GM19455 (cell line): ENCODE data around the gene NDRG4.

Experiments used
- ATAC-seq: cut with Tn5 transposase; IDR thresholded peaks from one replicate; pipeline ENCODE4 v1.9.1; 2021; ENCODE audit not compliant: unreplicated experiment

Gene NDRG4

DNA sequence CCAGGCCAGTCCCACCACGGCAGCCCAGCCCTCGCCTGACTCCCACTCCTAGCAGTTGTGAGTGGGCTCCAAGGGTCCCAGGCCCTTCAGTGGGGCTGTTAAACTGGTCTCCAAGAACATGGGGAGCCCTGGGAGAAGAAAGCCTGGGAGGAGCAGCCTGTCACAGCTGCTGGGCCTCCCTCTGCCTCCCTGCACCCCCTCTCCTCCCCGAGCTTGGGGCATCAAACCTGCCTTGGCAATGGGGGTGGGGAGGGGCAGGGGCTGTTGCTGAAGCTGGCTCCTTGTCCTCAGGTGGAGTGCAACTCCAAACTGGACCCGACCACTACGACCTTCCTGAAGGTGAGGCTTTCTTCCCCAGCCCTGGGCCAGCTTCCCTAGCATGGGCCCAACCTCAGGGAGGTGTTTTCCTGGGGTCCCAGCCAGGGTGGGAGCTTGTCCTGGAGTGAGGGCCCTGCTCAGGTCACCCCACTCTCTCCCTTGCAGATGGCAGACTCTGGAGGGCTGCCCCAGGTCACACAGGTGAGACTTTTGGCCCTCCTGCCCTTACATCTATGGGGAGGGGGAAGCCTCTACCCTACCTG, 8.8 kb downstream of the NDRG4 start:
- no peak for ATAC-seq

- no peak for ATAC-seq
These were observed 9.5 kb downstream of the NDRG4 start for GRCh38 chr16:58509256-58510096.

DNA sequence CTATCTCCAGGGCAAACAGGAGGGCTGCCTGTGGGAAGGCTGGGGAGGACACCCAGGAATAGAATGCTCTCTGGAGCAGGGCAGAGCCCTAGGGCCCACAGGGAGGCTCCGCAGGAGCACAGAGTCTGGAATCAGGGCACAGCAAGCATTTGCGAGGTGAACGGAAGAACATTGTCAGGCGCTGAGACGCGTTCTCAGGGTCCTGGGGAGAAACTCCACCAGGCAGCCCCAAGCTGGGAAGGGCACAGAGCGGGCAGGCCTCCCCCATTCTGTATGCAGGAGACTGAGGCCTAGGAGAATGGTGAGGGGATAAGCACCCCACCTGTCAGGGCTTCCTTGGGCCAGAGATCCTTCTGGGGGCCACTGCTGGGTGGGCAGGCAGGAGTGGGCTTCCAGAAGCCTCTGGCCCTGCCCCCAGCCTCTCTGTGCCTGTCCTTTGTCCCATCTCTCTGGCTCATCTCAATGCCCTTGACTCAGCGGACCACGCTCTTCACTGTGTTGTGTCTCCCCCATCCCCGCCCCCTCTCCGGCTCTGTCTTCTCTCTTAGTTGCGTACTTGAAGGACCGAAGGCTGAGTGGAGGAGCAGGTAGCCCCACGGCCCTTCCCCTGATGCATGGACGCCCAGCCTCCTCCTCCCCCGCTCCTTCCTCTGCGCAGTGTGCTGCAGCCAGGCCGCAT, 10.3 kb downstream of the NDRG4 start:
- no peak for ATAC-seq

DNA sequence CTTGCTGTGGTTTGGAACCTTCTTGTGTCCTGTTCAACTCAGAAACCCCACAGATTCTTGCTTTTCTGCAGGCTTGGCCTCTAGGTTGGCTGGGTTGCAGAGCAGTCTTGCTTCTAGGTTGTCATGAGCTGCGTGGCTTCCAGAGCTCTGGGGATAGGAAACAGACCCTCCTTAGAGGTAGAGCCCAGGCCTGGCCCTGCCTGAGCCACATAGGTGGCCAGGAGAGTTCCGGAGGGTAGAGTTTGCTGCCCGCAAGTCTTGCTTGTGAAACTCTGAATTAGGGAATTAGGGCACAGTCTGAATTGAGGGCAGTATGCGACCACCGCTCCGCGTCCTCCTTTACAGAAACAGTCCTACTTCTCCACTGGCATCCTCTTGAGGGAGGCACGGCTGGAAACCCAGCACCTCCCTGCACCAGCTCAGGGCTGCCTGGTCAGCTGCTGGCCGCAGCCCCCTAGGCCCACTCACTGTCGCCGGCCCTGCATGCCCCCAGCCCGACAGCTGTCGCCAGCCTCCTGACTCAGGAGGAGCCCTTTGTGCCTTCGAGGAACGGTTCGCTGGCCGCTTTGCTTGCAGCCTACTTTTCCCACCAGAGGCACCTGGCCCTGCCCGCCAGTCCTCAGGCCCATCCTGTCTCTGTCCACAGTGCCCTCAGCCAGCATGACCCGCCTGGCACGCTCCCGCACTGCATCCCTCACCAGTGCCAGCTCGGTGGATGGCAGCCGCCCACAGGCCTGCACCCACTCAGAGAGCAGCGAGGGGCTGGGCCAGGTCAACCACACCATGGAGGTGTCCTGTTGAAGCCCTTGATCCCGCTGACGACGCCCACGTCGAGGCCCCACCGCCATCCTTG, 11.1 kb downstream of the NDRG4 start:
- ATAC-seq, result no peak

DNA sequence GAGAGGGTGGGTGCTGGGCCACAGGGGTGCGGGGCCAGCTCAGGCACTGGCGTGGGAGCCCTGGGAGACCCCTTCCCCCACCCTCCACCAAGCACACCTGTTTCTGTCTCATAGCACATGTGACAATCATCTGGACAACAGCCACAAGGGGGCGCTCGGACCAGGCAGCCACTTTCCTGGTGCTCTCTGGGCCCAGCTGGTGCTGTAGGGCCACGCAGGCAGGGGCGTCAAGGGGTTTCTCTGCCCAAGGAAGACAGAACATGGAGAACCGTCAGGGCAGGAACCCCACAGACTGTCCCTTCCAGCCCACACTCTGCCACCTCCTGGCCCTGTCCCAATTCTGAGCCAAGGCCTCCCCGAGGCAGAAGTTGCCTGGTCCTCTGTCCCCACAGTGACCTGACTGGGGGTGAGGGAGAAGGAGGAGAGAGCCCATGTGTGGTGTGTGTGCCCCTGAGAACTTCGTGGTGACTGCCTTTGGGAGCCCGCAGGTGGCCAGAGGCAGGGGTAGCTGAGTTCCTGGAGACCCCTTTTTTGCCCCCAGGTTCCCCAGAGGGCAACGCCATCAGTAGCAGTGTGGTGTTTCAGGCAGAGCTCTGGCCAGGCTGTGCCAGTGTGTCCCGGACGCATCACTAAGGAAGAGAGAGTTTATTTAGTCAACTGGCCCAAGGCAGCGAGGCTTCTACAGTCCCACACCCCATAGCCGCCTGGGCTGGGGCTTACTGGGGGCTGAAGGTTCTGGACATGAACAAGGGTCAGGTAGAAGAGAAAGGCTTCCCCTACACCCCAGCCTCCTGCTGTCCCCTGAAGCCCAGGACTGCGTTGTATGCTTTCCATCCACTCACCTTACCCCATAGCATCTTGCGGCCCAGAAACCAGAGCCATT, 12.2 kb downstream of the NDRG4 start:
- ATAC-seq, result no peak

DNA sequence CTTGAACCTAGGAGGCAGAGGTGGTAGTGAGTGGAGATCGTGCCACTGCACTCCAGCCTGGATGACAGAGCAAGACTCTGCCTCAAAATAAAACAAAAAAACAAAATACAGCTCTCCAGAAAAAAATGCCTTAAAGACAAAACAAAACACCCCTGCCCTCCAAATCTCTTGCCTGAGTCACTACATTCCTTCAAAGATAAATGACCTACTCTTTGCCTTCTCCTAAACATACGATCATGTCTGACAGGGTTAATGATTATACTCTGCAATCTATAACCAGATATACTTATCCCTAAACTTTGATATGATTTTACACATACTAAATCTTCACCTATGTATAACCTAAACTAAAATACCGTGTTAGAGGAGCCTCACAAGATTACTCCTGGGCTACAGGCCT, 13.9 kb downstream of the NDRG4 start:
- ATAC-seq, result no peak

- peak; percentile 78 for ATAC-seq
These were observed 15.4 kb downstream of the NDRG4 start, which contains the start of gene SETD6 for GRCh38 chr16:58515125-58515870. Gene SETD6, plus strand, starts transcription at chr16:58515517. Its CDS starts 21 bp downstream, at chr16:58515538.

DNA sequence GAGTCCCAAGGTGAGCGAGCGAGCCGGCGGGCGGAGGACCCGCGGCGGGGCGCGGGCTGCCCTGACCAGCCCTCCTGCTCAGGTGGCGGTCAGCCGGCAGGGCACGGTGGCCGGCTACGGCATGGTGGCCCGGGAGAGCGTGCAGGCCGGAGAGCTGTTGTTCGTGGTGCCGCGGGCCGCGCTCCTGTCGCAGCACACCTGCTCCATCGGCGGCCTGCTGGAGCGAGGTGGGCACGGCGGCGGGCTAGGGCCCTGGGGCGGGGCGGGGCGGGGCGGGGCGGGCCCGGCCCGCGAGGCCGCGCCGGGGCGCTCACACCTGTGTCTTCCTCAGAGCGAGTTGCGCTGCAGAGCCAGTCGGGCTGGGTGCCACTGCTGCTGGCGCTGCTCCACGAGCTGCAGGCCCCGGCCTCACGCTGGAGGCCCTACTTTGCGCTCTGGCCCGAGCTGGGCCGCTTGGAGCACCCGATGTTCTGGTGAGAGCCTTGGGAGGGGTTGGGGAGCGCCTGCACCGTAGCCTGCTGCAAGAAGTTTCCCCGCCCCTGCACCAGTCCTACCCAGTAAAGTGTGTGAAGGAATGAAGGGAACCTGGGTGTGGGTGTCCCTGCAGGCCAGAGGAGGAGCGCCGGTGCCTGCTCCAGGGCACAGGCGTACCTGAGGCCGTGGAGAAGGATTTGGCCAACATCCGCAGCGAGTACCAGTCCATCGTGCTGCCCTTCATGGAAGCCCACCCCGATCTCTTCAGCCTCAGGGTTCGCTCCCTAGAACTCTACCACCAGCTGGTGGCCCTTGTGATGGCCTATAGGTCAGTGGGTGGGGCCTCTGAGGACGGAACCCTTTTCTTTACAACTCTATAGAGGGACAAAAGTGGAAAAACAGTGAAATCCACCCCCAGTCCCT, 16.2 kb downstream of the NDRG4 start:
- peak; percentile 51 for ATAC-seq

DNA sequence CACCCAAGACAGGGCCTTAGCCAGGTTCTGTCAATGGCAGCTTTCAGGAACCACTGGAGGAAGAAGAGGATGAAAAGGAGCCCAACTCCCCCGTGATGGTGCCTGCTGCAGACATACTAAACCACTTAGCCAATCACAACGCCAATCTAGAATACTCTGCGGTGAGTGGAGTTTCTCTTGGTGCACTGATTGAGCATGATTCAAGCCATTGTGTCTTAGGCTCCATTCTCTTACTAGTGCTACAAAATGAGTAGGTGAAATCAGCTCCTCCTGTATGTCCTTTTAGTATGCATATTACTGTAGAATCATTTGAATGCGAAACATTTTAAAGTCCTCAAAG, 16.8 kb downstream of the NDRG4 start:
- no peak for ATAC-seq

- ATAC-seq, result peak; percentile 33
These were observed 18.4 kb downstream of the NDRG4 start for GRCh38 chr16:58518083-58518979.

DNA sequence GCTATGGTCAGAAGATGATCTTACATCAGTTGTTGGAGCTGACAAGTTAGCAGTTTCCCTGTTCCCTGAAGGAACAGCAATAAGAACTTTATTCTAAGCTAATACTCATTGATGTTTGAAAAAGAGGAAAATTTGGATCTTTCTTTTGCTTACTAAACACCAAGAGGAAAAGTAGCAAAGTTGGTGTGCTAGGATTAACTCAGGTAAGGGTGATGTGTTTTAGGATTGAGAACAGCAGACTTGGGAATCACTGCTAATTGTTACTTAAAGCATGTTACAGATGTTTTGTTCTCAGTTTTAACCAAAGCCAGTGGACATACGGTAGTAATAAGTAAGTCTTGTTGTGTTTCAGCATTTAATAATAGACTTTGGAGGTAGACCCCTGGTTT, 19.0 kb downstream of the NDRG4 start:
- ATAC-seq, result no peak

- ATAC-seq, result no peak
These were observed 19.8 kb downstream of the NDRG4 start for GRCh38 chr16:58519707-58520106.

- no peak for ATAC-seq
These were observed 30.2 kb downstream of the NDRG4 start for GRCh38 chr16:58530179-58530578.

DNA sequence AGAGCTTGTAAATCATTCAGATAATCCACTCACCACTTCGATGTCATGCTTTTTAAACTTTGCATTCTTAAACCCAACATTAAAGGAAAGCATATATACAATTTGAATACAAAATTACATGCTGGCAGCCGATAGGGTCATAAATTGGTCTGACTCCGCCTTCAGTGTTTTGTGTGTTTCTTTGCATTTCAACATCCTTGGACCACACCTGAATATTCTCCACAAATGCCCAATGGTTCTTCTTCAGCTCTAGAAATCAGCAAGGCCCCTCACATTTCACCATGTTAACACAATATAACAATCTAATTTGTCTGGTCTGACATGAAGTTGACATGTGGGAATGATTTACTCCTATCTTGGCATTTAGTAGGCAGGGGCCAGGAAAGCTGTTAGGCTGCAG, 32.5 kb downstream of the NDRG4 start:
- no peak for ATAC-seq

DNA sequence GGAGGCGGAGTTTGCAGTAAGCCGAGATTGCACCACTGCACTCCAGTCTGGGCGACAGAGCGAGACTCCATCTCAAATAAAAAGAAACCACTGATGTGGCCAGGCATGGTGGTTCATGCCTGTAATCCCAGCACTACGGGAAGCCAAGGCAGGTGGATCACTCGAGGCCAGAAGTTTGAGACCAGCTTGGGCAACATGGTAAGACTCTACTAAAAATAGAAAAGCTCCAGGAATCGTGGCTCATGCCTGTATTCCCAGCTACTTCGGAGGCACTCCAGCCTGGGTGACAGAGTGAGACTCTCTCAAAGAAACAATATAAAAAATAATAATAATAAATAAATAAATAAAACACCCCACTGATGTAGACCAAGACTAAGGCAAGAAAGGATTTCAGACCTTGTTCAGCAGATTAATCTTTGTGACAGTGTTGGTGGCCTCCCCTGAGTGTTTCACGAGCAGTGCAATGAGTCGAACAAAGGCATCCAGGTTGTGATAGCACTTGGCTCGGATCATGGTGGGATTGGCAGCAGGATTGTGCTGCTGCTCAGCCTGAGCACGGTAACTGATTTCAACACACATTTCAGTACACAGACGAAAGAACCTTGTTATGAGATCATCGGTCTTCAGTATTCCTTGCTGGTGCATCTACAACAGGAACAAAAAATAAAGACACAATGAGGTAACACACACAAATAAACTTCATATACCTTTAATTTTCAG, 34.0 kb downstream of the NDRG4 start:
- no peak for ATAC-seq

- ATAC-seq, result no peak
These were observed 35.2 kb downstream of the NDRG4 start for GRCh38 chr16:58535100-58535499.

DNA sequence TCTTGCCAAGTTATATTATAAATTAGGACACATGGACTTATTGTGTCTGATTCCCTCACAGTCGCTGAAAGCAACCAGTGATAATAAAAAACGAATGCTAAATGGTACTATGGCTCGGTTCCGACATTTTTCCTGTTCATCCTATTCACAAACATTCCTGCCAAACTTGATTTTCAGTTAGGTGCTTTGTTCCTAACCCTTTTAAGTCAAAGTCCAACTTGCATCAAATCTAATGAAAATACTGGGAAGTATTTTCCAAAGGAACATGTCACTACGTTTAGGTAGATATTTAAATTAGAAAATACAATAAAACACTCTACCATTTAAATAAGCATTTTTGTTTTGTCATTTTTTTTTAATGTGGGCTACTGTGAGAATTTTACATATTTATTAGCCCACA, 36.3 kb downstream of the NDRG4 start:
- ATAC-seq, result no peak
